GM13977 (cell line): ENCODE measurements around the gene GPRC5D.

Experiments
- DNase-seq: peaks from one replicate; pipeline ENCODE4 v3.0.0; 2012; ENCODE audit warnings: low spot score
- in situ Hi-C: fragments of 300-500 bp; cut with MboI; formaldehyde crosslinking; loops from one replicate; pipeline ENCODE4 v1.12.0; 2022; ENCODE audit warnings: low sequenced_read_pairs, low pct_unique_long_range_greater_than_20kb, mixed read lengths, inconsistent platforms; ENCODE audit not compliant: unreplicated experiment
- TF ChIP-seq, protein P1 (sequence below): IDR thresholded peaks from 2 replicates; pipeline ENCODE4 v1.5.1; 2012; ENCODE audit warnings: mild to moderate bottlenecking, control low read depth; ENCODE audit not compliant: insufficient read depth; ENCODE audit errors: extremely low read depth, missing control alignments

GPRC5D gene

DNA sequence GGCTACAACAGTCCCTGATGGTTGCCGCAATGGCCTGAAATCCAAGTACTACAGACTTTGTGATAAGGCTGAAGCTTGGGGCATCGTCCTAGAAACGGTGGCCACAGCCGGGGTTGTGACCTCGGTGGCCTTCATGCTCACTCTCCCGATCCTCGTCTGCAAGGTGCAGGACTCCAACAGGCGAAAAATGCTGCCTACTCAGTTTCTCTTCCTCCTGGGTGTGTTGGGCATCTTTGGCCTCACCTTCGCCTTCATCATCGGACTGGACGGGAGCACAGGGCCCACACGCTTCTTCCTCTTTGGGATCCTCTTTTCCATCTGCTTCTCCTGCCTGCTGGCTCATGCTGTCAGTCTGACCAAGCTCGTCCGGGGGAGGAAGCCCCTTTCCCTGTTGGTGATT lies 43.7 kb downstream of the GPRC5D start:
- no peak for DNase-seq
- in situ Hi-C loops, result no loop called here
- TF ChIP-seq, protein P1, sequence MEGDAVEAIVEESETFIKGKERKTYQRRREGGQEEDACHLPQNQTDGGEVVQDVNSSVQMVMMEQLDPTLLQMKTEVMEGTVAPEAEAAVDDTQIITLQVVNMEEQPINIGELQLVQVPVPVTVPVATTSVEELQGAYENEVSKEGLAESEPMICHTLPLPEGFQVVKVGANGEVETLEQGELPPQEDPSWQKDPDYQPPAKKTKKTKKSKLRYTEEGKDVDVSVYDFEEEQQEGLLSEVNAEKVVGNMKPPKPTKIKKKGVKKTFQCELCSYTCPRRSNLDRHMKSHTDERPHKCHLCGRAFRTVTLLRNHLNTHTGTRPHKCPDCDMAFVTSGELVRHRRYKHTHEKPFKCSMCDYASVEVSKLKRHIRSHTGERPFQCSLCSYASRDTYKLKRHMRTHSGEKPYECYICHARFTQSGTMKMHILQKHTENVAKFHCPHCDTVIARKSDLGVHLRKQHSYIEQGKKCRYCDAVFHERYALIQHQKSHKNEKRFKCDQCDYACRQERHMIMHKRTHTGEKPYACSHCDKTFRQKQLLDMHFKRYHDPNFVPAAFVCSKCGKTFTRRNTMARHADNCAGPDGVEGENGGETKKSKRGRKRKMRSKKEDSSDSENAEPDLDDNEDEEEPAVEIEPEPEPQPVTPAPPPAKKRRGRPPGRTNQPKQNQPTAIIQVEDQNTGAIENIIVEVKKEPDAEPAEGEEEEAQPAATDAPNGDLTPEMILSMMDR, result no peak

DNA sequence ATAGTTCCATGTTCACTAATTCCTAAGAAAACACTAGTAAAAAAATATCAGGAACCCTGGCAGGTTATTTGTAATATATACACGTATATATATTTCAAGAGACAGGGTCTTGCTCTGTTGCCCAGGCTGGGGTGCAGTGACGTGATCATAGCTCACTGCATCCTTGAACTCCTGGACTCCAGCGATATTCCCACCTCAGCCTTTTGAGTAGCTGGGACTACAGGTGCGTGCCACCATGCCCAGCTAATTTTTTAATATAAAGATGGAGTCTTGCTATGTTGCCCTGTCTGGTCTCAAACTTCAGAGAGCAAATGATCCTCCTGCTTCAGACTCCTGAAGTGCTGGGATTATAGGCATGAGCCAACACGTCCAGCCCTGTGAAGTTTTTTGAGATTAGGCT lies 44.4 kb downstream of the GPRC5D start:
- TF ChIP-seq, protein P1, result no peak
- in situ Hi-C loops, result no loop called here
- DNase-seq, result no peak

DNA sequence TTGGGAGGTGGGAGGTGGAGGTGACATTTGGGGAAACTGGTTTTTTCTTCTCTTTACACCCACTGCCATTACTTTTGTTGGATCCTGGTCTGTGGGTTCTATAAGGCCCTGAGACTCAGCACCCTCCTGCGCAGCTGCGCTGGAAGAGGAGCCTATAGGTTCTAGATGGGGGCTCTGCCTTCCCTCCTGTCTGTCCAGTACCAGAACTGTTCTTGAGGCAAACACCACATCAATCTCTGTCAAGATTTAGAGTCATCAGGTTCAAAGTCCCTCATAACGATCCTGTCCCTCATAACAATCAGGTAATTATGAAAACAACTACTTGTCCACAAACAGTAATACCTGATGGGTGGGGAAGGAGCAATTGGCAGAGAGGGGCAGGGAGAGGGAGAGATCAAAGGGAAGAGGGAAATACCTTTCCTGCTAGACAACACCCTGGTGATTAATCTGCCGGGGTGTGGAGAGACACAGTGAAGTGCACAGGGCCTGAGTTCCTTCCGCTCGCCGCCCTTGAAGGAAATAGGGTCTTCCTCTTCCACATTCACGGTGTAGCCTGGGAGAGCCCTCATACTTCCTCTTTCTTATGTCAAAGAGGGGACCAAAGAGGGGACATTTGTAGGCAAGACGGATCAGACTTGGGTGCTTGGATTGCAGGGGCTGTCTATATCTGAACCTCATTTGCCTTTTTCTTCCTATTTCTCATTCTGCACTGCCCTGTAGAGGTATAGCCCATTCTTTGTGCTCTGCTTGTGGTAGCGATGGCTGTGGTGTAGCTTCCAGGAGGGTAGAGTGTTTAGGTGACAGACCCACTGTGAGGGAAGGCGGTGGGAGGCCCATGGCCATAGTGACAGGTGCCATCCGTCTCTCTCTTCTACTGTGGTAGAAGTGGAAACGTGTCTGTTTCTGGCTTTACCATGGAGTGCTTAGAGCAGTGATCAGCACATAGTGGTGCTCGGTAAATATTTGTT lies 48.0 kb downstream of the GPRC5D start:
- DNase-seq, result no peak
- TF ChIP-seq, protein P1, result no peak
- in situ Hi-C loops, result no loop called here

DNA sequence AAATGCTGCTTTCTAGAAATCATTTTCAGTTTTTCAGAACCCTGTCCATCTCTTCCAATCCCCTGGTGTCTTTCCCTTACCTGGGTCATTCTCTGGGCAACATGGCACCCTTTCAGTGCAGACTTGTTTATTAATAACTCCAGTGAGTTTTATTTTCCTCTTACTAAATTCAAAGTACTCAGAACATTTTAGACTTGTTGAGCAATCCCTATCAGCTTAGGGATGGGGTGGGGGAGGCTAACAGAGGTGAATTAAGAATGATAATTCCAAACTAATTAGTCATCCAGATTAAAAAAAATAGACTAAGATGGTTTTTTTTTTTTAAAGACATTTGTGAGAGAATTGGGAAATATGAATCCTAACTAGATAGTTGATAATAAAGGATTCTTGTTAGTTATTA lies 49.9 kb downstream of the GPRC5D start:
- DNase-seq, result no peak
- in situ Hi-C loops, result no loop called here
- TF ChIP-seq, protein P1, result no peak

DNA sequence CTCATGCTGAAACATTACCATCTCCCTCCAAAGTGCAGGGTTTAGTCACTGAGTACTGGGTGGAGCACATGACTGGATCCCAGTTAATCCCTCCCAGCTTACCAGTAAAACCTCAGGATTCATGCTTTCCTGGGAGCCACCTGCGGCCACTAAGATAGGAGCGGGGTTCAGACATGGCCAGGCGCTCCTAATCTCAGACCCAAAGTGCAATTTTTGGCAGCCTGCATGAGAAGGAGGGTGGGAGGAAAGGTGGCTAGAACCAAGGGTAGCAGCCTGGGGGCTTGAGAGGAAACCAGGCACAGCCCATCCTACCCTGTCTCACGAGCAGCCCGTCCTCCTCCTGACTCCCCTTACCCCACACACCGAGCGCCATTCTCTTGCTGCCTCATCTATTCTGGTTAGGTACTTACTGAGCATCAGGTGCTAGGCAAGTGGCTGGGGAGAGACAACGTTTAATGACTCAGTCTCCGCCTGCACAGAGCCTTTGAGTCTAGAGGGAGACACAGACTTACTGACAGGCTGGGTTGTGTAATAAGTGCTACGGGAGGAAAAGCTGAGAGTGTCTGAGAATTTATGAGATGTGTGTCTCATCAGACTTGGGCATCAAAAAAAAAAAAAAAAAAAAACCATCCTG lies 50.7 kb downstream of the GPRC5D start:
- in situ Hi-C loops, result no loop called here
- TF ChIP-seq, protein P1, result no peak

DNA sequence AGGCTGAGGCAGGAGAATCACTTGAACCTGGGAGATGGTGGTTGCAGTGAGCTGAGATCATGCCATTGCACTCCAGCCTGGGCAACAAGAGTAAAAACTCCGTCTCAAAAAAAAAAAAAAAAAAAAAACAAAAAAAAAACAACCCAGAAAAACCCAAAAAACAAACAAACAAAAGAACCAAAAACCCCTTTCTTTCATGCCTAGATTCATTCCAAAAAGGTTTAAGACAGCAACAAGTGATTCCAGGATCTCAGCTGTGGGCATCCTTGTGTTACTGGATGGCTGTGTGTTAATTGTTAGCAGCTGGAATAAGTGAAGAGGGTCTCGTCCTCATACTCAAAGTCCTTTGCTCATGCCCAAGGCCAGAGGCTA lies 51.2 kb downstream of the GPRC5D start:
- in situ Hi-C loops, result no loop called here
- no peak for DNase-seq

More for the DNA sequence above, 50.7 kb downstream of the GPRC5D start:
- DNase-seq, result no peak

More for the DNA sequence above, 51.2 kb downstream of the GPRC5D start:
- TF ChIP-seq, protein P1, result no peak
